ENCODE data around the gene SETD4. TPM values are rescaled to one million over a fixed set of nuclear protein-coding genes. Genes with fewer than 3 reads are reported as not detected.

Gene SETD4
- total RNA-seq, 1 experiment from 2014 or later, result 24.3 TPM

DNA sequence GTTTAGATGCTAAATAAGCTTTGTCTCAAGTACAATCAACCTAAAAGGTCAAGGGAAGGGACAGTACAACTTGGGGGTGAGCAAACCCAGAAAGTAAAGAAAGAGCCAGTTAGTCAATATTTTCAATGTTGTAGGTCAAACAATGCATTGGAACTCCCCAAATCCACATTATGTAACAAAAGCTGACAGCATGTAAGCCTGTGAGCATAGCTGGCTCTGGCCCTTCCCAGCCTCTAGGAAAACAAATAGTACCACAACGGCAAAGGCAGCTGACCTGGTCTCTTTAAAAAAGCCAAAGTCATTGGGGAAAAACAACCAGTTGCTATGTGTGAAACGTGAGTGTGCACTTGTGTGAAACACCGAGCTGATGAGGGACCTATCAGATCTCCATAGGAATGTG lies 12.9 kb upstream of the SETD4 start:
- H3K4me3 ChIP-seq (ENCODE audit: low read depth, low read length), result no peak overlapping the region
- intact Hi-C loops (cut with micrococcal nuclease; ENCODE audit: unreplicated experiment), result no loop called here
- POLR2A ChIA-PET, result interaction anchor here (0.9 kb wide), 1 partner anchor 13 kb away, joined by 5 read pairs; the partner anchor contains the start of gene SETD4
- no peaks in the 10 kb centered on the region for H3K36me3 ChIP-seq (ENCODE audit: control insufficient read depth, insufficient read depth, low read length)
- Mint-ChIP-seq H3K27me3 (ENCODE audit: insufficient read depth, unreplicated experiment) (no peaks in the 10 kb centered on the region), H3K4me1 (ENCODE audit: low read depth, unreplicated experiment) (peaks cover 25% of the 10 kb centered on the region), H3K9me3 (ENCODE audit: unreplicated experiment) (peaks cover 9% of the 10 kb centered on the region), H3K4me3 (ENCODE audit: unreplicated experiment) (no peak overlapping the region), H3K36me3 (ENCODE audit: insufficient read depth, unreplicated experiment) (peaks cover 28% of the 10 kb centered on the region), H3K27ac (ENCODE audit: unreplicated experiment) (no peak overlapping the region)
- H3K9me3 ChIP-seq, result peaks cover 8% of the 10 kb centered on the region; the same call in 1 of the 2 replicates
- H3K27me3 ChIP-seq (replicated peaks; ENCODE audit: control insufficient read depth, insufficient read depth, low read length), result no peaks in the 10 kb centered on the region
- BruUV-seq (replicated peaks), result no TSS peak
- CTCF ChIA-PET, result no interaction called here
- DNase-seq, result no peak
- no peaks in the 10 kb centered on the region for H3K4me1 ChIP-seq
- no peak for TF ChIP-seq CTCF (IDR thresholded peaks at IDR 0.05; ENCODE audit: insufficient read depth in 1 of 2, low read depth in 1 of 2, low read length in 1 of 2, severe bottlenecking in 1 of 2, unreplicated experiment in 1 of 2)

- H3K9me3 Mint-ChIP-seq (ENCODE audit: unreplicated experiment), result peaks cover 9% of the 10 kb centered on the region
- H3K4me3 Mint-ChIP-seq (ENCODE audit: unreplicated experiment), result no peak overlapping the region
- no peak for TF ChIP-seq CTCF (IDR thresholded peaks at IDR 0.05; ENCODE audit: insufficient read depth in 1 of 2, low read depth in 1 of 2, low read length in 1 of 2, severe bottlenecking in 1 of 2, unreplicated experiment in 1 of 2)
- intact Hi-C loops (cut with micrococcal nuclease; ENCODE audit: unreplicated experiment), result no loop called here
- Histone ChIP-seq H3K9me3 (peaks cover 13% of the 10 kb centered on the region; the same call in 1 of the 2 replicates), H3K4me3 (ENCODE audit: low read depth, low read length) (no peak overlapping the region), H3K36me3 (ENCODE audit: control insufficient read depth, insufficient read depth, low read length) (no peaks in the 10 kb centered on the region), H3K4me1 (no peaks in the 10 kb centered on the region), H3K27me3 (replicated peaks; ENCODE audit: control insufficient read depth, insufficient read depth, low read length) (no peaks in the 10 kb centered on the region)
- ChIA-PET CTCF (no interaction called here), POLR2A (no interaction called here)
- H3K27ac Mint-ChIP-seq (ENCODE audit: unreplicated experiment), result no peak overlapping the region
- peaks cover 28% of the 10 kb centered on the region for H3K36me3 Mint-ChIP-seq (ENCODE audit: insufficient read depth, unreplicated experiment)
- DNase-seq, result no peak
- no TSS peak for BruUV-seq (replicated peaks)
- H3K4me1 Mint-ChIP-seq (ENCODE audit: low read depth, unreplicated experiment), result peaks cover 25% of the 10 kb centered on the region
- H3K27me3 Mint-ChIP-seq (ENCODE audit: insufficient read depth, unreplicated experiment), result no peaks in the 10 kb centered on the region
Measured at GRCh38 chr21:36072453-36073162, 12.3 kb upstream of the SETD4 start.

GRCh38 chr21:36070999-36071398 lies 10.7 kb upstream of the SETD4 start:
- 0 out of 2 replicates have a peak overlapping the region, but pooled peaks have one; percentile 1 for H3K4me3 ChIP-seq (ENCODE audit: low read depth, low read length)
- H3K27me3 ChIP-seq (replicated peaks; ENCODE audit: control insufficient read depth, insufficient read depth, low read length), result no peaks in the 10 kb centered on the region

More at GRCh38 chr21:36070999-36071398, 10.7 kb upstream of the SETD4 start:
- Mint-ChIP-seq H3K27ac (ENCODE audit: unreplicated experiment) (no peak overlapping the region), H3K4me1 (ENCODE audit: low read depth, unreplicated experiment) (peaks cover 21% of the 10 kb centered on the region), H3K36me3 (ENCODE audit: insufficient read depth, unreplicated experiment) (peaks cover 28% of the 10 kb centered on the region), H3K4me3 (ENCODE audit: unreplicated experiment) (peak overlapping the region; percentile 93), H3K9me3 (ENCODE audit: unreplicated experiment) (peaks cover 9% of the 10 kb centered on the region), H3K27me3 (ENCODE audit: insufficient read depth, unreplicated experiment) (no peaks in the 10 kb centered on the region)
- DNase-seq, result no peak
- intact Hi-C loops (cut with micrococcal nuclease; ENCODE audit: unreplicated experiment), result no loop called here
- TF ChIP-seq CTCF (IDR thresholded peaks at IDR 0.05; ENCODE audit: insufficient read depth in 1 of 2, low read depth in 1 of 2, low read length in 1 of 2, severe bottlenecking in 1 of 2, unreplicated experiment in 1 of 2), result no peak
- H3K9me3 ChIP-seq, result peaks cover 13% of the 10 kb centered on the region; the same call in 1 of the 2 replicates
- POLR2A ChIA-PET, result interaction anchor here (2.0 kb wide), 1 partner anchor 11 kb away, joined by 23 read pairs; the partner anchor contains the start of gene SETD4
- CTCF ChIA-PET, result no interaction called here
- H3K4me1 ChIP-seq, result no peaks in the 10 kb centered on the region
- no peaks in the 10 kb centered on the region for H3K36me3 ChIP-seq (ENCODE audit: control insufficient read depth, insufficient read depth, low read length)
- BruUV-seq (replicated peaks), result no TSS peak

Measured in Caco-2 (cell line).